ENCODE measurements around the gene PCDHB9. TPM values are rescaled to one million over a fixed set of nuclear protein-coding genes. Genes with fewer than 3 reads are reported as not detected.

PCDHB9 gene
- total and polyA plus RNA-seq, 9 of the 15 experiments (the other 6 are each of a cell fraction or from before 2014, with no cell fraction given) = not detected

- Histone ChIP-seq H2AFZ (ENCODE audit: low read depth, low read length) (no peak overlapping the region), H3K9me3 (replicated peaks; ENCODE audit: control insufficient read depth, insufficient read depth, low read depth, low read length) (no peaks in the 10 kb centered on the region), H3K9me1 (ENCODE audit: control insufficient read depth, insufficient read depth, low read length) (no peaks in the 10 kb centered on the region), H3K9ac (ENCODE audit: insufficient read depth in 1 of 2, low read depth in 2 of 2, low read length in 2 of 2) (no peak overlapping the region), H4K20me1 (replicated peaks; ENCODE audit: control insufficient read depth, insufficient read depth, low read length) (no peaks in the 10 kb centered on the region), H3K4me2 (ENCODE audit: insufficient read depth, low read length) (no peak overlapping the region), H3K27me3 (ENCODE audit: control insufficient read depth in 2 of 2, insufficient read depth in 2 of 2, low read length in 2 of 2) (peaks cover 0 to 15% of the 10 kb centered on the region in 2 experiments; a peak in 2 of 5 replicates), H3K79me2 (ENCODE audit: control insufficient read depth, insufficient read depth, low read length) (no peaks in the 10 kb centered on the region), H3K27ac (ENCODE audit: extremely low read depth, low read depth, low read length) (no peak overlapping the region), H3K36me3 (ENCODE audit: control insufficient read depth, insufficient read depth, low read length) (no peaks in the 10 kb centered on the region), H3K4me1 (replicated peaks in 1 of 2; ENCODE audit: control insufficient read depth in 2 of 2, insufficient read depth in 2 of 2, low read length in 2 of 2) (no peaks in the 10 kb centered on the region), H3K4me3 (no peak overlapping the region)
- CTCF ChIA-PET (ENCODE audit: low intra/inter-chr PET ratio) = no interaction called here
- 2% methylated on average over 33 of the region's 33 CpGs for WGBS (ENCODE audit: insufficient coverage, low coverage, missing lambda C conversion rate)
- TF ChIP-seq ZNF239 (CRISPR knock-in tag; IDR thresholded peaks at IDR 0.05) = no peak
- TF ChIP-seq ZHX1 (conservative IDR thresholded peaks at IDR 0.05; ENCODE audit: low read length) = no peak
- no peak for TF ChIP-seq TAF9B (IDR thresholded peaks at IDR 0.05; ENCODE audit: partially characterized antibody)
- TF ChIP-seq XRCC3 (IDR thresholded peaks at IDR 0.05) = no peak
- no peak for TF ChIP-seq RFX7 (CRISPR knock-in tag; IDR thresholded peaks at IDR 0.05)
- TF ChIP-seq TARDBP (IDR thresholded peaks at IDR 0.05) = no peak
- no peak for TF ChIP-seq ZNF449 (CRISPR knock-in tag; IDR thresholded peaks at IDR 0.05)
- TF ChIP-seq ZBED1 (IDR thresholded peaks at IDR 0.05) = no peak
- no peak for TF ChIP-seq SMARCE1 (IDR thresholded peaks at IDR 0.05)
- no peak for TF ChIP-seq CBX1 (IDR thresholded peaks at IDR 0.05; ENCODE audit: low read depth)
- TF ChIP-seq CHCHD3 (CRISPR knock-in tag; IDR thresholded peaks at IDR 0.05) = no peak
- TF ChIP-seq ZNF512 (tag; IDR thresholded peaks at IDR 0.05) = no peak
- DNase-seq (ENCODE audit: extremely low read depth in 1 of 4, low spot score in 3 of 4) (no peak), ATAC-seq (no peak), FAIRE-seq (no peak)
- POLR2A ChIA-PET = no interaction called here
- in situ Hi-C loops (cut with MboI) (no loop called here), intact Hi-C loops (cut with micrococcal nuclease) (no loop called here)
- BruUV-seq (replicated peaks) = no TSS peak
Observed at GRCh38 chr5:141150224-141150992, 36.6 kb upstream of the PCDHB9 start.
